Measurements from ENCODE around the gene TOGARAM2.
"Not testable (repeated sequence)": the region's sequence is repeated elsewhere in the genome, so short reads cannot be mapped to it uniquely, and the experiment has no call there.

TOGARAM2 gene

GRCh38 chr2:29075894-29076705, 95.0 kb downstream of the TOGARAM2 start:
- Histone ChIP-seq H3K27me3 (no peaks in the 10 kb centered on the region), H3K4me3 (ENCODE audit: low read depth in 1 of 2, low read length in 1 of 2) (no peak overlapping the region), H3K27ac (no peak overlapping the region), H3K36me3 (no peaks in the 10 kb centered on the region), H3K4me1 (ENCODE audit: control insufficient read depth in 1 of 2, insufficient read depth in 1 of 2, low read depth in 1 of 2, low read length in 1 of 2) (peaks cover 5 to 6% of the 10 kb centered on the region in 2 experiments), H3K9me3 (no peaks in the 10 kb centered on the region)
- TF ChIP-seq CTCF (IDR thresholded peaks at IDR 0.05) = no peak

GRCh38 chr2:29079887-29080286, 98.8 kb downstream of the TOGARAM2 start:
- H3K27ac ChIP-seq = no peak overlapping the region
- no peaks in the 10 kb centered on the region for H3K36me3 ChIP-seq
- TF ChIP-seq CTCF (IDR thresholded peaks at IDR 0.05) = no peak
- H3K4me1 ChIP-seq (ENCODE audit: control insufficient read depth in 1 of 2, insufficient read depth in 1 of 2, low read depth in 1 of 2, low read length in 1 of 2) = peaks cover 13 to 15% of the 10 kb centered on the region in 2 experiments
- H3K9me3 ChIP-seq = no peaks in the 10 kb centered on the region
- no peak overlapping the region for H3K4me3 ChIP-seq (ENCODE audit: low read depth in 1 of 2, low read length in 1 of 2)
- no peaks in the 10 kb centered on the region for H3K27me3 ChIP-seq

- H3K27me3 ChIP-seq = no peaks in the 10 kb centered on the region
- peaks cover 13 to 15% of the 10 kb centered on the region in 2 experiments for H3K4me1 ChIP-seq (ENCODE audit: control insufficient read depth in 1 of 2, insufficient read depth in 1 of 2, low read depth in 1 of 2, low read length in 1 of 2)
- H3K4me3 ChIP-seq (ENCODE audit: low read depth in 1 of 2, low read length in 1 of 2) = no peak overlapping the region
- no peaks in the 10 kb centered on the region for H3K9me3 ChIP-seq
- H3K36me3 ChIP-seq = no peaks in the 10 kb centered on the region
- peak overlapping the region; percentile 10 for H3K27ac ChIP-seq
- no peak for TF ChIP-seq CTCF (IDR thresholded peaks at IDR 0.05)
Observed at GRCh38 chr2:29080886-29081743, 100.0 kb downstream of the TOGARAM2 start.

- Histone ChIP-seq H3K4me1 (ENCODE audit: control insufficient read depth in 1 of 2, insufficient read depth in 1 of 2, low read depth in 1 of 2, low read length in 1 of 2) (peaks cover 13 to 15% of the 10 kb centered on the region in 2 experiments), H3K9me3 (no peaks in the 10 kb centered on the region), H3K27me3 (no peaks in the 10 kb centered on the region), H3K27ac (no peak overlapping the region), H3K4me3 (ENCODE audit: low read depth in 1 of 2, low read length in 1 of 2) (no peak overlapping the region), H3K36me3 (no peaks in the 10 kb centered on the region)
- TF ChIP-seq CTCF (IDR thresholded peaks at IDR 0.05) = no peak
Observed at GRCh38 chr2:29082804-29083495, 101.9 kb downstream of the TOGARAM2 start.

- Histone ChIP-seq H3K27ac (no peak overlapping the region), H3K9me3 (no peaks in the 10 kb centered on the region), H3K27me3 (no peaks in the 10 kb centered on the region), H3K4me1 (ENCODE audit: control insufficient read depth in 1 of 2, insufficient read depth in 1 of 2, low read depth in 1 of 2, low read length in 1 of 2) (peaks cover 13 to 15% of the 10 kb centered on the region in 2 experiments), H3K4me3 (ENCODE audit: low read depth in 1 of 2, low read length in 1 of 2) (no peak overlapping the region), H3K36me3 (no peaks in the 10 kb centered on the region)
- no peak for TF ChIP-seq CTCF (IDR thresholded peaks at IDR 0.05)
Observed at GRCh38 chr2:29084554-29084953, 103.5 kb downstream of the TOGARAM2 start.

- H3K27me3 ChIP-seq; H3K9me3 ChIP-seq; H3K36me3 ChIP-seq; H3K4me3 ChIP-seq (ENCODE audit: low read depth in 1 of 2, low read length in 1 of 2); H3K4me1 ChIP-seq (ENCODE audit: control insufficient read depth in 1 of 2, insufficient read depth in 1 of 2, low read depth in 1 of 2, low read length in 1 of 2); H3K27ac ChIP-seq: not testable (repeated sequence)
Observed at GRCh38 chr2:29090311-29090710, 109.2 kb downstream of the TOGARAM2 start.
